Right atrium auricular region (tissue), 2 donors: ENCODE results near the gene EOLA1. TPM values are rescaled to one million over a fixed set of nuclear protein-coding genes. Genes with fewer than 3 reads are reported as not detected.
A peak's percentile ranks its signal among the peaks of the same experiment; 100 is the strongest.
"Not testable (repeated sequence)": the region's sequence is repeated elsewhere in the genome, so short reads cannot be mapped to it uniquely, and the experiment has no call there.

Experiments used
- DNase-seq: peaks from one replicate; pipeline ENCODE4 v3.0.0-alpha.2; 2019; ENCODE audit warnings: low spot score
- H3K27ac ChIP-seq, 2 donors: fragments of 200-600 bp; sonication (generic); 1 replicate in 1 of 2; 2 replicates in 1 of 2; pipeline ENCODE4 v1.5.1; 2016 to 2019
- H3K27me3 ChIP-seq, 2 donors: fragments of 200-600 bp; sonication (generic); one replicate each; pipeline versions ENCODE4 v1.5.1 to v1.6.0; 2017 to 2019
- H3K36me3 ChIP-seq: fragments of 200-600 bp; sonication (generic); one replicate; pipeline ENCODE4 v1.5.1; 2016
- H3K4me1 ChIP-seq, 2 donors: fragments of 200-600 bp; sonication (generic); one replicate each; pipeline versions ENCODE4 v1.5.1 to v1.6.0; 2017 to 2019
- H3K4me3 ChIP-seq, 2 donors: fragments of 200-600 bp; sonication (generic); 1 replicate in 1 of 2; 2 replicates in 1 of 2; pipeline ENCODE4 v1.5.1; 2017 to 2019; ENCODE audit warnings: mild to moderate bottlenecking in 1 of 2, moderate library complexity in 1 of 2
- H3K9me3 ChIP-seq, 2 donors: fragments of 200-600 bp; sonication (generic); one replicate each; pipeline ENCODE4 v1.5.1; 2019
- total RNA-seq, 2 donors: library from RNA; depleted of rRNA; stranded (reverse); fragments of >200 nt; gene quantifications; one replicate each; pipeline ENCODE4 v1.1.0, GENCODE V29; 2016
- TF ChIP-seq, protein P1 (sequence below), 2 donors: fragments of 200-600 bp; sonication (generic); IDR thresholded peaks; one replicate each; pipeline ENCODE4 v1.5.1; 2019; ENCODE audit warnings: antibody characterized with exemption in 2 of 2

The EOLA1 gene
- total RNA-seq, 2 donors from 2014 or later = 10.8 to 14.4 TPM

- no peaks in the 10 kb centered on the region for H3K9me3 ChIP-seq
- no peak for DNase-seq
- no peaks in the 10 kb centered on the region for H3K27me3 ChIP-seq
- H3K27ac ChIP-seq = no peak overlapping the region
- H3K36me3 ChIP-seq = peaks cover 41% of the 10 kb centered on the region
- TF ChIP-seq, protein P1, sequence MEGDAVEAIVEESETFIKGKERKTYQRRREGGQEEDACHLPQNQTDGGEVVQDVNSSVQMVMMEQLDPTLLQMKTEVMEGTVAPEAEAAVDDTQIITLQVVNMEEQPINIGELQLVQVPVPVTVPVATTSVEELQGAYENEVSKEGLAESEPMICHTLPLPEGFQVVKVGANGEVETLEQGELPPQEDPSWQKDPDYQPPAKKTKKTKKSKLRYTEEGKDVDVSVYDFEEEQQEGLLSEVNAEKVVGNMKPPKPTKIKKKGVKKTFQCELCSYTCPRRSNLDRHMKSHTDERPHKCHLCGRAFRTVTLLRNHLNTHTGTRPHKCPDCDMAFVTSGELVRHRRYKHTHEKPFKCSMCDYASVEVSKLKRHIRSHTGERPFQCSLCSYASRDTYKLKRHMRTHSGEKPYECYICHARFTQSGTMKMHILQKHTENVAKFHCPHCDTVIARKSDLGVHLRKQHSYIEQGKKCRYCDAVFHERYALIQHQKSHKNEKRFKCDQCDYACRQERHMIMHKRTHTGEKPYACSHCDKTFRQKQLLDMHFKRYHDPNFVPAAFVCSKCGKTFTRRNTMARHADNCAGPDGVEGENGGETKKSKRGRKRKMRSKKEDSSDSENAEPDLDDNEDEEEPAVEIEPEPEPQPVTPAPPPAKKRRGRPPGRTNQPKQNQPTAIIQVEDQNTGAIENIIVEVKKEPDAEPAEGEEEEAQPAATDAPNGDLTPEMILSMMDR (IDR thresholded peaks at IDR 0.05) = no peak
- H3K4me3 ChIP-seq = no peak overlapping the region
- H3K4me1 ChIP-seq = peaks cover 0 to 4% of the 10 kb centered on the region in 2 donors
These were observed 43.8 kb upstream of the EOLA1 start for GRCh38 chrX:149497054-149497453.

- Histone ChIP-seq H3K36me3 (peaks cover 41% of the 10 kb centered on the region), H3K4me1 (peaks cover 0 to 4% of the 10 kb centered on the region in 2 donors), H3K27me3 (no peaks in the 10 kb centered on the region), H3K27ac (no peak overlapping the region), H3K4me3 (no peak overlapping the region), H3K9me3 (no peaks in the 10 kb centered on the region)
- TF ChIP-seq, protein P1 (IDR thresholded peaks at IDR 0.05) = no peak
- DNase-seq = peak; percentile 40
These were observed 43.2 kb upstream of the EOLA1 start for GRCh38 chrX:149497626-149498025.

- Histone ChIP-seq H3K4me1 (peaks cover 0 to 2% of the 10 kb centered on the region in 2 donors), H3K36me3 (peaks cover 41% of the 10 kb centered on the region), H3K27me3 (no peaks in the 10 kb centered on the region), H3K9me3 (no peaks in the 10 kb centered on the region), H3K27ac (no peak overlapping the region), H3K4me3 (no peak overlapping the region)
- TF ChIP-seq, protein P1 (IDR thresholded peaks at IDR 0.05) = no peak
- DNase-seq = no peak
These were observed 42.0 kb upstream of the EOLA1 start for GRCh38 chrX:149498767-149499166.

GRCh38 chrX:149499766-149500165, 41.0 kb upstream of the EOLA1 start:
- Histone ChIP-seq H3K4me1 (no peaks in the 10 kb centered on the region), H3K36me3 (peaks cover 37% of the 10 kb centered on the region)
- DNase-seq = peak; percentile 50

DNA sequence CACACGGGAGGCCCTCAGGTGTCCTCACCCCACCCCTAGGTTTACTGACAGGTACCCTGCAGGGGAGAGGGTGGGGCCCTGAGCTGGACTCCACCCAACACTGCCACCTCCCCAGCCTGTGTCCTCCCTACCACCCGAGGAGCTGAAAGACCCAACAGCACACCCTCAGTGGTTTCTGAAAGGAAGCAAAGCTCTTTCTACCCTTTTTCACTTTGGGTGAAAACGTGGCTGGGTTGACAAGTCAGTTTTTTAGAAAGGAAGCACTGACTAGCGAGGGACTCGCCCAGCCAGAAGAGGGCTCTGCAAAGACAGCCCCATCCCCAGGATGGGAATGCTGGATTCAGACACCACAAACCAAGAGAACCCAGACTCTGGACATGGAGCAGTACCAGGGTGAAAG, 37.9 kb upstream of the EOLA1 start:
- H3K4me1 ChIP-seq, H3K27me3 ChIP-seq, H3K27ac ChIP-seq, H3K9me3 ChIP-seq, H3K36me3 ChIP-seq, H3K4me3 ChIP-seq: not testable (repeated sequence)
- peak; percentile 13 for DNase-seq

More at GRCh38 chrX:149499766-149500165, 41.0 kb upstream of the EOLA1 start:
- Histone ChIP-seq H3K4me3 (no peak overlapping the region), H3K9me3 (no peaks in the 10 kb centered on the region), H3K27me3 (no peaks in the 10 kb centered on the region), H3K27ac (no peak overlapping the region)
- TF ChIP-seq, protein P1 (IDR thresholded peaks at IDR 0.05) = no peak

- H3K9me3 ChIP-seq, H3K36me3 ChIP-seq, H3K4me1 ChIP-seq, H3K27me3 ChIP-seq: not testable (repeated sequence)
- H3K27ac ChIP-seq = peak overlapping the region; percentile 39 to 89
- H3K4me3 ChIP-seq = peak overlapping the region in 1 of 2 donors; percentile 11
- peak; percentile 68 for DNase-seq
These were observed 37.4 kb upstream of the EOLA1 start for GRCh38 chrX:149503446-149503845.

DNA sequence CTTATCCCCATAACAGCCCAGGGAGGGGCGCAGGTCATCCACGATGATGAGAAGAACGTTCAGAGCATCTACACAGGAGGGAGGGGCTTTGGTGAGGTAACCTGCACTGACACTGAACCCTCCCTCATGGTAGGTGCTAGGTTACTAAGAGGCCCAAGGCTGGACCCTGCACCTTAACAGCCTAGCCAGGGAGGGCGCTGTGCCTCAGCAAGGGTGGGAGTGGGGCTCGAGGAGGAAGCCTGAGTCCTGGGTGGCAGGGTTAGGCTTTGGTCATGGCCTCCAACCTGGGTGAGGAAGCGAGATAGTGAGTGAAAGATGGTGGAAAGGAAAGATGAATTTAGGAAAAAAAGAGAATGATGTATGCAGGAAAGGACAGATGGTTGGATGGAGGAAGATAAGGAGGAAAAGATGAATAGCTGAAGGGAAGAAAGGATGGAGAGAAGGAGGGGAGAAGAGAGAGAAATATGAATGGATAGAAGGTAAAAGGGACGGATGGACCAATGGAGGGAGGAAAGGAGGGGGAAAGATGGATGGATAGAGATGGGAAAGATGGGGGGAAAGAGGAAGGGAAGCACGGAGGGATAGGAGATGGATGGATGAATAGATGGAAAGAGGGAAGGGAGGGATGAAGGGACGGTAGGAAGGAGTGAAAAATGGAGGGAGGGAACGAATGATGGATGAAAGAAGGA, 36.4 kb upstream of the EOLA1 start:
- TF ChIP-seq, protein P1 (IDR thresholded peaks at IDR 0.05) = no peak
- no peaks in the 10 kb centered on the region for H3K9me3 ChIP-seq
- peak overlapping the region; percentile 62 to 65 for H3K4me3 ChIP-seq
- H3K27ac ChIP-seq = peak overlapping the region; percentile 89
- H3K27me3 ChIP-seq = no peaks in the 10 kb centered on the region
- H3K36me3 ChIP-seq = no peaks in the 10 kb centered on the region
- peaks cover 0 to 5% of the 10 kb centered on the region in 2 donors for H3K4me1 ChIP-seq
- no peak for DNase-seq
